D721Med (cell line): ENCODE results near the gene CD22.
"Not testable (repeated sequence)": the region's sequence is repeated elsewhere in the genome, so short reads cannot be mapped to it uniquely, and the experiment has no call there.

ENCODE experiments used
- DNase-seq: peaks from one replicate; pipeline ENCODE4 v3.0.0; 2011; ENCODE audit warnings: low spot score; ENCODE audit not compliant: insufficient read length
- FAIRE-seq: peaks from 2 replicates; lab custom pipeline; 2011; peaks lifted over from hg19 to GRCh38; lab: Jason Lieb, UNC
- CTCF ChIP-seq: IDR thresholded peaks from 2 replicates; pipeline ENCODE4 v1.5.1; 2012; ENCODE audit warnings: mild to moderate bottlenecking, control low read depth; ENCODE audit not compliant: insufficient read depth; ENCODE audit errors: missing control alignments

Gene CD22

GRCh38 chr19:35328851-35329285, at the start of gene CD22:
Gene CD22 (plus strand): TSS chr19:35329187. CDS start chr19:35332041, 2,854 bp downstream.
- TF ChIP-seq CTCF, result no peak
- FAIRE-seq, result no peak
- DNase-seq, result no peak

GRCh38 chr19:35279374-35279773, 49.6 kb upstream of the CD22 start:
- FAIRE-seq (no peak), DNase-seq (no peak)
- no peak for TF ChIP-seq CTCF

GRCh38 chr19:35279985-35280821, 48.8 kb upstream of the CD22 start:
- FAIRE-seq (no peak), DNase-seq (no peak)
- TF ChIP-seq CTCF, result no peak

- no peak for TF ChIP-seq CTCF
- FAIRE-seq (no peak), DNase-seq (no peak)
Observed at GRCh38 chr19:35281303-35281702, 47.7 kb upstream of the CD22 start.

GRCh38 chr19:35284153-35285094, 44.6 kb upstream of the CD22 start:
- DNase-seq (no peak), FAIRE-seq (no peak)
- no peak for TF ChIP-seq CTCF

- FAIRE-seq, result no peak
- DNase-seq, result no peak
- no peak for TF ChIP-seq CTCF
Observed at GRCh38 chr19:35285095-35285449, 43.9 kb upstream of the CD22 start.

- DNase-seq, FAIRE-seq: not testable (repeated sequence)
Observed at GRCh38 chr19:35285465-35285864, 43.5 kb upstream of the CD22 start.

GRCh38 chr19:35286101-35286500, 42.9 kb upstream of the CD22 start:
- not testable (repeated sequence) for DNase-seq, FAIRE-seq
